Aorta (tissue), 5 donors: ENCODE measurements around the gene KLHDC1. TPM values are rescaled to one million over a fixed set of nuclear protein-coding genes. Genes with fewer than 3 reads are reported as not detected.
"Not testable (repeated sequence)": the region's sequence is repeated elsewhere in the genome, so short reads cannot be mapped to it uniquely, and the experiment has no call there.

Experiments
- ATAC-seq: fragments of 200-7000 bp; cut with Tn5 transposase; one replicate; pipeline ENCODE4 v1.9.1; 2022; ENCODE audit warnings: moderate library complexity; ENCODE audit not compliant: low FRiP score
- DNase-seq, 2 donors: peaks; one replicate each; pipeline ENCODE4 v3.0.0-alpha.2; 2020
- H3K27ac ChIP-seq, 2 donors: one replicate each; pipeline ENCODE4 v1.5.1; 2013; ENCODE audit warnings: low read length in 2 of 2, mild to moderate bottlenecking in 2 of 2, moderate library complexity in 2 of 2, control low read depth in 1 of 2, inconsistent platforms in 1 of 2, low read depth in 1 of 2
- H3K27me3 ChIP-seq, 2 donors: one replicate each; pipeline ENCODE4 v1.6.1; 2013; ENCODE audit warnings: control low read depth in 1 of 2, low read length in 1 of 2, mild to moderate bottlenecking in 1 of 2, moderate library complexity in 1 of 2; ENCODE audit not compliant: insufficient read depth in 2 of 2, control insufficient read depth in 1 of 2
- H3K36me3 ChIP-seq, 2 donors: one replicate each; pipeline ENCODE4 v1.6.1; 2013; ENCODE audit warnings: control low read depth in 1 of 2, low read length in 1 of 2, mild to moderate bottlenecking in 1 of 2; ENCODE audit not compliant: insufficient read depth in 2 of 2, control insufficient read depth in 1 of 2
- H3K4me1 ChIP-seq, 2 donors: one replicate each; pipeline ENCODE4 v1.6.1; 2013; ENCODE audit warnings: low read length in 2 of 2, control low read depth in 1 of 2, mild to moderate bottlenecking in 1 of 2, moderate library complexity in 1 of 2; ENCODE audit not compliant: insufficient read depth in 2 of 2, control insufficient read depth in 1 of 2
- H3K4me3 ChIP-seq, 2 donors: one replicate each; pipeline ENCODE4 v1.5.1; 2013; ENCODE audit warnings: low read length in 2 of 2, control low read depth in 1 of 2, mild to moderate bottlenecking in 1 of 2
- H3K9me3 ChIP-seq: one replicate; pipeline ENCODE4 v1.6.1; 2013; ENCODE audit warnings: mild to moderate bottlenecking, low read length; ENCODE audit not compliant: control insufficient read depth
- WGBS, 2 donors: extraction: QIAGEN DNeasy Blood & Tissue Kit; methylation state at CpG; one replicate each; pipeline ENCODE4 v1.1.7; 2013; 5-methylcytosine and 5-hydroxymethylcytosine counted together
- intact Hi-C, 2 donors: fragments of 100-400 bp; cut with DNase I; formaldehyde crosslinking; loops; one replicate each; pipeline versions ENCODE4 v1.14.2 to v1.15.0; 2022
- polyA plus RNA-seq, 2 donors: library from polyadenylated mRNA; stranded (reverse); fragments of 200-250 nt; gene quantifications; one replicate each; pipeline ENCODE4 v1.2.3, GENCODE V29; 2013
- total RNA-seq, 2 donors: library from RNA; stranded (reverse); fragmentation: NEBNext Ultra II Directional; extraction: Animal tissue kit (Norgen Biotek cat#: 25700); gene quantifications; one replicate each; pipeline ENCODE4 v1.2.1, GENCODE V29; 2021
- donor health status: healthy with polysubstance abuse.
- donor health status: Bipolar disorder and iron deficiency.
- donor health status: DM: no; HTN: no; CAD: no.
- donor health status: DM: no; HTN: no; CAD: no.
- donor health status: DM: yes; HTN: yes; CAD: no.

Gene KLHDC1
- total and polyA plus RNA-seq, 4 donors: 1.4 to 19.4 (median 8.2) TPM

- no peaks in the 10 kb centered on the region for H3K27me3 ChIP-seq
- no peaks in the 10 kb centered on the region for H3K9me3 ChIP-seq
- 69 to 73% methylated on average over 2 of the region's 2 CpGs for WGBS, 2 donors
- ATAC-seq (no peak), DNase-seq (no peak)
- H3K36me3 ChIP-seq: no peaks in the 10 kb centered on the region
- H3K4me3 ChIP-seq: no peak overlapping the region
- intact Hi-C loops: no loop called here
- no peak overlapping the region for H3K27ac ChIP-seq
- no peaks in the 10 kb centered on the region for H3K4me1 ChIP-seq
Observed at GRCh38 chr14:49679271-49679670, 13.6 kb upstream of the KLHDC1 start.

DNA sequence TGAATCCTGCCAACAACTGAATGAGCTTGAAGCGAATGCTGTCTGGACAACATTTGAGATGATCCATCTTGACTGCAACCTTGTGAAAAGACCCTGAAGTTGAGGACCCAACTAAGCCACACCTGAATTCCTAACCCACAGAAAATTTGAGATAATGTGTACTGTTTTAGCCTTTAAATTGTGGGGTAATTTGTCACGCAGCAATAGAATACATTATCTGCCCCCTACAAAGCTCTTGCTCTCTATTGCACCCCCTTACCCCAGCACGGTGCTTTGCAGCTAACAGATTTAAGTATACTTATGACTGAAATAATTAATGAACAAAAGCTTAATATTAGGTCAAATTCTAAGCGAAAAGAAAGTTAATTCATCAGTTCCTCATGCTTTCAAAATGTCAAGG, 6.5 kb upstream of the KLHDC1 start:
- H3K4me3 ChIP-seq: no peak overlapping the region
- intact Hi-C loops: no loop called here

DNA sequence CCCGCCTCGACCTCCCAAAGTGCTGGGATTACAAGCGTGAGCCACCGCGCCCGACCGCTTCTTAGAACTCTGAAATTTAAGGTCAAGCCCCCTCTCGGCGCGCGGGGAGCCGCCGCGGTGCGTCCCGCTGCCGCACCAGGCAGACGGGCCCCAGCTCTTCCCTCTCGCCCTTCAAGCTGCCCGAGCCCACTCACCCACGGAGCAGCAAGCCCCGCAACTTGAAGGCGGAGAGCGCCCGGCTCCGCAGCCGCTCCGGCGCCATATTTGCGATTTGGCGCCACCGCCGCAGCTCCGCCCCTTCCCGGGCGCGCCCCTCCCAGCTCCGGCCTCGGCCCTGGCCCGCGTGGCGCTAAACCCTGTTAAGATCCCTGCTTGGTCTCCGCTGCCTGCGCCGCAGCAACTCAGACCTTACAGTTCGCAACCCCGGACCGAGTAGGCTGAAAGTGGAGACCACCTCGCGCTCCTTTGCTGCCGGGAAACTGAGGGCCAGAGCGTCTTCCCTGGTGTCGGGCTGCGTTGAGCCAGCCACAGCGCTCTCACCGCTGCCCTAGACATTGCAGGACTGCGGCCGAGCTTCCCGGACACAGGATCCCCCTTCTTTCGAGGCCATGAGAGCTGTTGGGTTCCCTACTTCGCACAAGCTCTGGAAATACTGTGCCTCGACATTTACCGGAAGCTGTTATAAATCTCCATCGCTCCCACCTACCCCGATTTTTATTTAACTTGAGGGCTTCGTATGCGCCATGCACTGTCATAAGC, 4.8 kb upstream of the KLHDC1 start, which contains the start of gene POLE2:
POLE2 (minus strand) TSS at position 273 of the 759 bp plus-strand sequence; CDS start at position 262, 11 bp downstream.
- no peaks in the 10 kb centered on the region for H3K9me3 ChIP-seq
- ATAC-seq (peak; percentile 90), DNase-seq (peak; percentile 83 to 93)
- peak within 1 kb of the TSS; percentile 33 to 37 for H3K4me3 ChIP-seq
- H3K36me3 ChIP-seq: no peaks in the 10 kb centered on the region
- H3K4me1 ChIP-seq: no peaks in the 10 kb centered on the region
- 4% methylated on average over 67 of the region's 67 CpGs for WGBS, 2 donors
- no peaks in the 10 kb centered on the region for H3K27me3 ChIP-seq
- intact Hi-C loops: no loop called here
- peak within 1 kb of the TSS in 1 of 2 donors; percentile 88 for H3K27ac ChIP-seq

More for the DNA sequence above, 6.5 kb upstream of the KLHDC1 start:
- WGBS, 2 donors: 85 to 88% methylated on average over 4 of the region's 4 CpGs
- Histone ChIP-seq H3K27me3 (no peaks in the 10 kb centered on the region), H3K27ac (no peak overlapping the region), H3K36me3 (no peaks in the 10 kb centered on the region), H3K9me3 (no peaks in the 10 kb centered on the region), H3K4me1 (no peaks in the 10 kb centered on the region)
- DNase-seq (no peak), ATAC-seq (no peak)

- Histone ChIP-seq H3K27ac (peak overlapping the region in 1 of 2 donors; percentile 88), H3K4me3 (no peak overlapping the region), H3K9me3 (no peaks in the 10 kb centered on the region), H3K36me3 (no peaks in the 10 kb centered on the region), H3K4me1 (no peaks in the 10 kb centered on the region), H3K27me3 (no peaks in the 10 kb centered on the region)
- DNase-seq: no peak
- 87 to 88% methylated on average over 8 of the region's 8 CpGs for WGBS, 2 donors
- ATAC-seq: no peak
- intact Hi-C loops: no loop called here
Observed at GRCh38 chr14:49688701-49689030, 4.3 kb upstream of the KLHDC1 start.

DNA sequence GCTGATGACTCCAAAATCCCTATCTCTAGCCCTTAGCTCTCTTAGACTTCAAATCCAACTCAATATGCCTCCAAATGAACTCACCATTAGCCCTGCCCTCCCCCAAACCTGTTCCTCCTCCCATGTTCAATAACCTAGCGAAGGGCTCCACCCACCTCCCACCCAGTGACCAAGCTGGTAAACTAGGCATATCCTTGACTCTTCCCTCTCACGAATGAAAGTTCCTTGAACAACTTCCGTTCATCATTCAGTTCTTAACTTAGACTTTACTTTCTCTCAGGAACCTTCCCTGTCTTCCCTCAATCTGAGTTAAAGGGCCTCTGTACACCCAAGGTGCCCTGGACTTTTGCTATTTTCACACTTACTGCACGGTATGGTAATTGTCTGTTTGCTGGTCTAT, 1.9 kb upstream of the KLHDC1 start:
- no peaks in the 10 kb centered on the region for H3K4me1 ChIP-seq
- H3K4me3 ChIP-seq: no peak overlapping the region
- H3K36me3 ChIP-seq: no peaks in the 10 kb centered on the region
- no peaks in the 10 kb centered on the region for H3K9me3 ChIP-seq
- intact Hi-C loops: loop anchor here (5.0 kb wide), 3 partner anchors 54 to 76 kb away; partner anchors contain the start of genes DNAAF2 (in 1 of the 2) and KLHDC2 (in 1 of the 2)
- ATAC-seq (no peak), DNase-seq (no peak)
- no peaks in the 10 kb centered on the region for H3K27me3 ChIP-seq
- H3K27ac ChIP-seq: no peak overlapping the region
- WGBS, 2 donors: 75 to 79% methylated on average over 4 of the region's 4 CpGs

GRCh38 chr14:49692193-49692757, 645 bp upstream of the KLHDC1 start:
- 30 to 32% methylated on average over 6 of the region's 6 CpGs for WGBS, 2 donors
- DNase-seq (no peak), ATAC-seq (no peak)
- H3K36me3 ChIP-seq: no peaks in the 10 kb centered on the region
- H3K9me3 ChIP-seq: no peaks in the 10 kb centered on the region
- intact Hi-C loops: loop anchor here (5.0 kb wide), 3 partner anchors 55 to 75 kb away; partner anchors contain the start of genes DNAAF2 (in 1 of the 2) and KLHDC2 (in 1 of the 2)
- no peaks in the 10 kb centered on the region for H3K4me1 ChIP-seq
- H3K4me3 ChIP-seq: peak overlapping the region; percentile 19 to 62
- peak overlapping the region in 1 of 2 donors; percentile 62 for H3K27ac ChIP-seq
- no peaks in the 10 kb centered on the region for H3K27me3 ChIP-seq

DNA sequence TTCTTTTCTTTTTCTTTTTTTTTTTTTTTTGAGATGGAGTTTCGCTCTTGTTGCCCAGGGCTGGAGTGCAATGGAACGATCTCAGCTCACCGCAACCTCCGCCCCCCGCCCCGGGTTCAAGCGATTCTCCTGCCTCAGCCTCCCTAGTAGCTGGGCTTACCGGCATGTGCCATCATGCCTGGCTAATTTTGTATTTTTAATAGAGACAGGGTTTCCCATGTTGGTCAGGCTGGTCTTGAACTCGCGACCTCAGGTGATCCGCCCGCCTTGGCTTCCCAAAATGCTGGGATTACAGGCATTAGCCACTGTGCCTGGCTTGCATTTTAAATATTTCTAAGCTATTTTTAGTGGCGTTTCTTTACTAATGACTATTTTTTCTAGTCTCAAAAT, 810 bp downstream of the KLHDC1 start:
- not testable (repeated sequence) for H3K9me3 ChIP-seq, H3K27ac ChIP-seq, H3K27me3 ChIP-seq, DNase-seq, H3K36me3 ChIP-seq, ATAC-seq, H3K4me1 ChIP-seq
- 7 to 9% methylated on average over 12 to 13 of the region's 13 CpGs for WGBS, 2 donors
- intact Hi-C loops: loop anchor here (1.0 to 5.0 kb wide), 4 partner anchors 56 to 74 kb away; partner anchors contain the start of genes DNAAF2 (in 1 of the 2) and KLHDC2 (in 1 of the 2)
- H3K4me3 ChIP-seq: peak overlapping the region; percentile 62 to 69

- no peaks in the 10 kb centered on the region for H3K27me3 ChIP-seq
- ATAC-seq (no peak), DNase-seq (no peak)
- WGBS, 2 donors: 85 to 87% methylated on average over 4 of the region's 4 CpGs
- no peak overlapping the region for H3K4me3 ChIP-seq
- H3K36me3 ChIP-seq: peaks cover 0 to 4% of the 10 kb centered on the region in 2 donors
- intact Hi-C loops: no loop called here
- H3K4me1 ChIP-seq: no peaks in the 10 kb centered on the region
- no peaks in the 10 kb centered on the region for H3K9me3 ChIP-seq
- H3K27ac ChIP-seq: no peak overlapping the region
Observed at GRCh38 chr14:49702725-49703124, 9.8 kb downstream of the KLHDC1 start.

GRCh38 chr14:49703965-49704364, 11.0 kb downstream of the KLHDC1 start:
- H3K4me1 ChIP-seq: no peaks in the 10 kb centered on the region
- H3K9me3 ChIP-seq: no peaks in the 10 kb centered on the region
- 75 to 84% methylated on average over 3 of the region's 3 CpGs for WGBS, 2 donors
- DNase-seq (no peak), ATAC-seq (no peak)
- H3K27ac ChIP-seq: no peak overlapping the region
- H3K4me3 ChIP-seq: no peak overlapping the region
- H3K36me3 ChIP-seq: peaks cover 0 to 4% of the 10 kb centered on the region in 2 donors
- H3K27me3 ChIP-seq: no peaks in the 10 kb centered on the region
- intact Hi-C loops: no loop called here
